Measurements from ENCODE around the gene MPPED1. TPM values are rescaled to one million over a fixed set of nuclear protein-coding genes. Genes with fewer than 3 reads are reported as not detected.

The MPPED1 gene
- total and polyA plus RNA-seq, 2 of the 13 experiments (the other 11 are each of a cell fraction or from before 2014, with no cell fraction given), result 0.77 TPM; not detected in 1

DNA sequence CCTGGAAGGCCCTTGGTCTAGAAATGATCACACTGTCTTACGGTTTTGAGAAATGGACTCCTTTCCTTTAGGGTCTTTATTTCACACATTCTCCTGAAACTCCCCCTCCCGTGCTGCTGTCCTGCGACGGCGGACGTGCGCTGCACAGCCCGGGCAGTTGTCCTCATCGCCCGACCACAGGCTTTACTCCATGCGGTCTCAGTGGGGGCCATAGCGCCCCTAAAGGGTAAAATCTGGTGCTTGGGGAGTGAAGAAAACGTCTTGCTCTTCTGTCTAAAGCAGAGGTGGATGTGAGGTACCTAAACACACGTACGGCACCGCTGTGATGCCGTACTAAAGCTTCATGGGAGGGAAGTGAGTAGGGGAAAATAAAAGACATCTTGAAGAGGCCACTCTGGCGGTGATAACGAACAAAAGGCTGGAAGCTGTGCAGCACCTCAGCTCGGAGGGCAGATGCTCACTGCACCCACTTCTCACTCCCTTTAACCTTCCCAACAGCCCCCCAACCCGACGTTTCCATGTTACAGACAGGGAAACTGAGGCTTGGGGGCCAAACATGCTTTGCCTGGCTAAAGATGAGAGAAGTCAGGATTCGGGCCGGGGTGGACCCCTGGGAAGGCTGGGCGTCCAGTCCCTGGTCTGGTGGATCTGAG lies 22.6 kb downstream of the MPPED1 start:
- no peak for ATAC-seq
- H3K9me3 ChIP-seq (ENCODE audit: low read length), result no peaks in the 10 kb centered on the region
- peaks cover 8 to 42% of the 10 kb centered on the region in 2 experiments for H3K27me3 ChIP-seq (ENCODE audit: control insufficient read depth in 1 of 2, insufficient read depth in 2 of 2, low read length in 2 of 2)
- FAIRE-seq, result no peak
- ChIA-PET POLR2A (no interaction called here), CTCF (ENCODE audit: low intra/inter-chr PET ratio, low total read pairs) (no interaction called here)
- H3K4me1 ChIP-seq (ENCODE audit: insufficient read depth, low read length), result peaks cover 11% of the 10 kb centered on the region
- DNase-seq (ENCODE audit: low spot score), result no peak
- H3K79me2 ChIP-seq (ENCODE audit: insufficient read depth, low read length), result no peaks in the 10 kb centered on the region
- no peak overlapping the region for H3K4me2 ChIP-seq (ENCODE audit: low read depth, low read length)
- no peaks in the 10 kb centered on the region for H3K36me3 ChIP-seq (replicated peaks in 1 of 2; ENCODE audit: control insufficient read depth in 1 of 2, insufficient read depth in 2 of 2, low read length in 2 of 2)
- intact Hi-C loops (cut with micrococcal nuclease; ENCODE audit: unreplicated experiment), result no loop called here
- BruUV-seq (replicated peaks), result no TSS peak
- no peak overlapping the region for H3K27ac ChIP-seq (ENCODE audit: extremely low read length, insufficient read depth, low read length)
- no peak overlapping the region for H3K9ac ChIP-seq (ENCODE audit: insufficient read depth, low read depth, low read length)
- WGBS (ENCODE audit: low lambda C conversion rate), result 55% methylated on average over 20 of the region's 25 CpGs
- no peak overlapping the region for H3K4me3 ChIP-seq (replicated peaks in 1 of 3; ENCODE audit: insufficient read depth in 1 of 3, low read depth in 2 of 3, low read length in 3 of 3)
- no peak overlapping the region for H2AFZ ChIP-seq (ENCODE audit: low read length)
- H4K20me1 ChIP-seq (ENCODE audit: insufficient read depth, low read length), result no peaks in the 10 kb centered on the region
- in situ Hi-C loops (cut with HindIII; ENCODE audit: extremely low pct_ligation_motif_present, low pct_unique_long_range_greater_than_20kb), result no loop called here
- TF ChIP-seq E2F2 (CRISPR knock-in tag; IDR thresholded peaks at IDR 0.05; ENCODE audit: borderline replicate concordance) (no peak), ZNF333 (CRISPR knock-in tag; IDR thresholded peaks at IDR 0.05; ENCODE audit: borderline replicate concordance) (no peak), ZNF572 (CRISPR knock-in tag; IDR thresholded peaks at IDR 0.05) (no peak), TCF7 (IDR thresholded peaks at IDR 0.05; ENCODE audit: low read depth) (no peak), POGK (CRISPR knock-in tag; conservative IDR thresholded peaks at IDR 0.05) (no peak), CTCF (CRISPR knock-in tag; IDR thresholded peaks at IDR 0.05) (no peak), HMG20A (CRISPR knock-in tag; IDR thresholded peaks at IDR 0.05; ENCODE audit: borderline replicate concordance) (no peak), JARID2 (CRISPR knock-in tag; IDR thresholded peaks at IDR 0.05; ENCODE audit: insufficient replicate concordance) (no peak), MAX (IDR thresholded peaks at IDR 0.05) (no peak), ZNF713 (CRISPR knock-in tag; IDR thresholded peaks at IDR 0.05) (no peak), NR0B2 (CRISPR knock-in tag; IDR thresholded peaks at IDR 0.05) (no peak), HMGA1 (CRISPR knock-in tag; conservative IDR thresholded peaks at IDR 0.05) (no peak)
- TF ChIP-seq, protein P1, sequence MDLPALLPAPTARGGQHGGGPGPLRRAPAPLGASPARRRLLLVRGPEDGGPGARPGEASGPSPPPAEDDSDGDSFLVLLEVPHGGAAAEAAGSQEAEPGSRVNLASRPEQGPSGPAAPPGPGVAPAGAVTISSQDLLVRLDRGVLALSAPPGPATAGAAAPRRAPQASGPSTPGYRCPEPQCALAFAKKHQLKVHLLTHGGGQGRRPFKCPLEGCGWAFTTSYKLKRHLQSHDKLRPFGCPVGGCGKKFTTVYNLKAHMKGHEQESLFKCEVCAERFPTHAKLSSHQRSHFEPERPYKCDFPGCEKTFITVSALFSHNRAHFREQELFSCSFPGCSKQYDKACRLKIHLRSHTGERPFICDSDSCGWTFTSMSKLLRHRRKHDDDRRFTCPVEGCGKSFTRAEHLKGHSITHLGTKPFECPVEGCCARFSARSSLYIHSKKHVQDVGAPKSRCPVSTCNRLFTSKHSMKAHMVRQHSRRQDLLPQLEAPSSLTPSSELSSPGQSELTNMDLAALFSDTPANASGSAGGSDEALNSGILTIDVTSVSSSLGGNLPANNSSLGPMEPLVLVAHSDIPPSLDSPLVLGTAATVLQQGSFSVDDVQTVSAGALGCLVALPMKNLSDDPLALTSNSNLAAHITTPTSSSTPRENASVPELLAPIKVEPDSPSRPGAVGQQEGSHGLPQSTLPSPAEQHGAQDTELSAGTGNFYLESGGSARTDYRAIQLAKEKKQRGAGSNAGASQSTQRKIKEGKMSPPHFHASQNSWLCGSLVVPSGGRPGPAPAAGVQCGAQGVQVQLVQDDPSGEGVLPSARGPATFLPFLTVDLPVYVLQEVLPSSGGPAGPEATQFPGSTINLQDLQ (CRISPR knock-in tag; IDR thresholded peaks at IDR 0.05), result no peak
